Fibroblast of mammary gland (primary cell): ENCODE results near the gene PATJ.

Source experiments
- DNase-seq: peaks from one replicate; pipeline ENCODE4 v3.0.0-alpha.2; 2010; ENCODE audit warnings: low read depth
- H3K4me3 ChIP-seq: 2 replicates; pipeline ENCODE4 v1.5.1; 2011; ENCODE audit warnings: low read depth, mild to moderate bottlenecking, low read length, moderate library complexity; ENCODE audit not compliant: control insufficient read depth
- CTCF ChIP-seq: conservative IDR thresholded peaks from 2 replicates; pipeline ENCODE4 v1.5.1; 2011; ENCODE audit warnings: low read depth, low read length, inconsistent platforms; ENCODE audit not compliant: control insufficient read depth, insufficient read depth

The PATJ gene

GRCh38 chr1:62109124-62109523 lies 366.8 kb downstream of the PATJ start:
- H3K4me3 ChIP-seq, result no peak overlapping the region
- no peak for TF ChIP-seq CTCF
- no peak for DNase-seq

DNA sequence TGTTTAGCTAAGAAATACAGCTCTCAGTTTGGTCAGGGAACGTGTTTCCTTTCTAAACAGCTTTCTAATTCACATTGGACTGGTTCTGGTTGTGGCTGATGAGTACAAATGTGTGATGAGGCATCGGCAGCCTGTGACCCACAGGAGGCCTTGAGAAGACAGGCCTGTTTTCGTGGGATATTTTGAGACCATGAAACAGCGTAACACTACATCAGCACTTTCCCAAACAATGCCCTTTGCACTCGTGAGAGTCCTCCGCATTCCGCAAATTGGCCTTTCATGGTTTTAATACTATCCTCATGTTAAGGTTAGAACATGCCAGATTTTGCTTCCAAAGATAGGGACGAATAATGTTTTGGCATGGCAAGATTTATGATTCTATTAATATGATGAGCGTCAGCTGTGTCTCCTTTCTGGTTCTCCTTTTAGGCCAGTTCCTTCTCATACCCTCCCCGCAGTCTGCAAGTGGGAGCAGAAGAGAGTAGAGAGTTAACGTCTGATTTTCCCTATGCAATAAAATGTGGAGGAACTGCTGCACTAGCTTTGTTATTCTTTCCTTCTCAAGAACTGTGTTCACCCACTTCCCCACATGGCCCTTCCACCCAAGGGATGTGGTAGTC lies 368.0 kb downstream of the PATJ start:
- TF ChIP-seq CTCF, result no peak
- H3K4me3 ChIP-seq, result no peak overlapping the region
- peak; percentile 43 for DNase-seq

GRCh38 chr1:62111084-62111483 lies 368.8 kb downstream of the PATJ start:
- no peak overlapping the region for H3K4me3 ChIP-seq
- TF ChIP-seq CTCF, result no peak
- no peak for DNase-seq

GRCh38 chr1:62113507-62113906 lies 371.2 kb downstream of the PATJ start:
- no peak overlapping the region for H3K4me3 ChIP-seq
- DNase-seq, result no peak
- TF ChIP-seq CTCF, result no peak

DNA sequence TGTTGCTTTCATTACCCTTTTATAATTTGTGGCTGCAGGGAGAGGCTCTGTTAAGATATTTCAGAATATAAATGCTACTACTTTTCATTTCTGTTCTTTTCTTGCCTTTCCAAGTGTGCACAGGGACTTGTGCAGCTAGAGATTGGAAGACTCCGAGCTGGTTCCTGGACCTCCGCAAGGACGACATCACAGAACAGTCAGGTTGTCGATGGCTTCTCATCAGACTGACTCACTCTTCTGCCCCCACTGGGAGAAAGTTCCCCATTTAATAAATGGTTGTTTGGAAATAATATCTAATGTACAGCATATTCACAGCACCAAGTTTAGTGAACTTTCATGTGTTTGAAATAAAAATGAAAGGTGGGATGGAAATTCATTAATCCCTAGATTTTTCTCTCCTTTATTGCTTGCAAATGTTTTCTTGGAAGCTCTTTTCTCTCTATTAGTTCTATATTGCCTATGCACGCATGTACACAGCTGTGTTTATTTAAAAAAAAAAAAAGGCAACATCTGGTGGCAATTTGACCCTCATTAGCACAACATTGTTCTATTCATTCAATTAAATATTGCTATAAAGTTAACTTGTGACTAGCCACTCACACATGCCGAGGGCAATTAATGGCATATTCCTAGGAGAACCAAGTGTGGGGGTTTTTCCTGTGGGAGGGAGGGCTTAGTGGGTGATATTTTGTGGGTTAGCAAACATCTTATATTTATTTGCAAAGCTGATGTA lies 374.9 kb downstream of the PATJ start:
- no peak overlapping the region for H3K4me3 ChIP-seq
- DNase-seq, result peak; percentile 12
- TF ChIP-seq CTCF, result no peak

- no peak for DNase-seq
- H3K4me3 ChIP-seq, result no peak overlapping the region
- no peak for TF ChIP-seq CTCF
These were observed 384.5 kb downstream of the PATJ start for GRCh38 chr1:62126579-62127290.
